GM21619 (cell line): ENCODE measurements around the gene GATAD2B.

ENCODE experiments used
- ATAC-seq: cut with Tn5 transposase; IDR thresholded peaks from one replicate; pipeline ENCODE4 v1.9.1; 2021; ENCODE audit not compliant: unreplicated experiment

Gene GATAD2B

GRCh38 chr1:153951801-153952200 lies 29.0 kb upstream of the GATAD2B start:
- ATAC-seq: no peak

DNA sequence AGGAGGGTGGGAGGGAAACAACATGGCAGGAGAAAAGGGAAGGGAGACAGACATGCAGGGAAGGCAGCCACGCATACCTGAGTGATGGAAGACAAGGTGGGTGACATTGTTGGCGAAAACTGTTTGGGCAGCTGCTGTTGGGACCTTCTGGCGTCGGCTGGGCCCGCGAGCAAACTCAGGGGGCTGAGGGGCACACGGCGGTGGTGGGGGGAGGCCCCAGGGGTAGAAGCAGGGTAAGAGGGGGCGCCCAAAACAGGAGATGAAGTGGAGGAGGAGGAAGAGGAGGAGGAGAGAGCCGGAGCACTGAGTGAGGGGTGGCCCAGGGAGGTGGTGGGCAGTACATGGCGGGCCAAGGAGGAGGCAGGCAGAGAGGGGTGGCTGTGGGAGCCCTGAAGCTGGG lies 28.4 kb upstream of the GATAD2B start:
- ATAC-seq: no peak

DNA sequence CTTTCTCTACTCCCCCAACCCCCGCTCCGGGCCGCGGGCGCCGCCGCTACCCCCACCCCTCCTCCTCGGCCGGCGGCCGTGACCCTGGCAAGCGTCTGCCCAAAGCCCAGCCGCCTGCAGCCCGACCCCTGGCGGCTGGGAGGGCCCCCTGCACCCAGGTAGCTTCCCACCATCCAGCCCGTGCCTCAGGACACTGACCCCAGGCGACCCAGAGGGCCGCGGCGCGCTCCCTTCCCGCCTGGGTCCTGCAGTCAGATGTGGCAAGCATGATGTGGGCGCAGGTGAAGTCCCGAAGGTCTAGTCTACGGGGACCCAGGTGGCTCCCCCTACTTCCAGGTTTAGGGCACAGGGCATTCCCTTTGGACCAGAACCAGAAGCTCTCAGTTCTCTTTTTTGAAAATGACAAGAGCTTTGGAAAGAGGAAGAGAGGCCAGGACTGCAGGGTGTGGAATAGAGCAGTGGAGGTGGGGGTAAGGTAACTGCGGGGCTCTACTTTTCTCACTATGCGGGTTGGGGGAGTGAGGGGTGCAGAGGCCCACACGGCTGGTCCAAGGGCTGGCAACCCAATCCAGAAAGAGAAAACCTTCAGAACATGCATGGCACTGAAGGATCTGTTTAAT lies 24.0 kb upstream of the GATAD2B start, which contains the start of gene DENND4B:
DENND4B (minus strand) TSS at position 97 of the 620 bp plus-strand sequence. CDS start 2,344 bp downstream, outside the sequence.
- ATAC-seq: peak; percentile 53

DNA sequence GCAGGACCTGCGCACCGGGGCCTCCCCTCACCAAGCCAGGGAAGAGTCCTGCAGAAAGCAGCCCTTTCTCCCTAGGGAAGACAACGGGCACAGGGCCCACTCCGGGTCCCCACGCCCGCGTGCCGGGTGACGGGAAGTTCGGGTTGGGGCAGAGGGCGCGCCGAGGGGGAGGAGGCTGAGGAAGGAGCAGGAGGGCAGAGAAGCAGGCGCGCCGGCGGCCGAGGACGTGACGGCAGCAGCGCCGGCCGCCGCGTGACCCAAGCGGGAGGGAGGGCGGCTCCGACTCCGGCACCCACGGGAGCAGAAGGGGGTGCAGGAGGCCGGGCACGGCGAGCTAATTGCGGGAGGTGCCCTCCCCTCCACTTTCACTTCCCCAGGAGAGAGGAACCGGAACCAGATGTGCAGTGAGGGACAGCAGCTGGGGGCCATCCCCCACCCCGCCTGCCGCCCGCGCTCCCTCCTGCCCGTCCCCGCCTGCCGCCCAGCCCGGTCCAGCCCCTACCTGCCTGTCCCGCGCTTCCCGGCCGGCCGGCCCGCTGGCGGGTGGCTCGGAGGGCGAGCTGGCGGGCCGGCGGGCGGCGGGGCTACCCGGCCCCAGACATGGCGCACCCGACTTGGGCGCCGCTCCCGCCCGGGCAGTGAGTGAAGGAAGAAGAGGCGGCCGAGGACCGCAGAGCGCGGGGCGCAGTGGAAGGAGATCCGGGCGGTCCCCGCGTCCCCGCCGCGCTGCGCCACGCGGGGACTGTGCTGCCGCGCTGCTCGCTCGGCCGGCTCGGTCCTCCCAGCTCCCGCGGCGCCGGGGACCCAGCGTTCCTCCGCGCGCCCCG lies 23.2 kb upstream of the GATAD2B start:
- ATAC-seq: peak; percentile 73

- ATAC-seq: peak; percentile 11
Measured at GRCh38 chr1:153945131-153945794, 22.5 kb upstream of the GATAD2B start.

DNA sequence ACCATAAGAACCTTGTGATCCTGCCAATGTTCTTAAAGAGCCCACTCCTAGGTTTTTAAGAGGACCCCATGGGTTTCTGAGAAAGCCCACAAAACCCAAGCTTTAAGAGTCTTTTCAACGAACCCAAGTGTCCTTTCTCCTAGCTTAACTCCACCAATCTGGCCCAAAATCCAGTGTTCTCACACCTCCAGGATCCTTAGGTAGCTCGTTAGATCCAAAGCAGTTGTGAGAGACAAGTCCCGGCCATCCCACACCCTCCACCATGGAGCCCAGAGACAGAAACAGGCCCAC lies 22.0 kb upstream of the GATAD2B start:
- no peak for ATAC-seq

- ATAC-seq: no peak
Measured at GRCh38 chr1:153944005-153944826, 21.4 kb upstream of the GATAD2B start.

DNA sequence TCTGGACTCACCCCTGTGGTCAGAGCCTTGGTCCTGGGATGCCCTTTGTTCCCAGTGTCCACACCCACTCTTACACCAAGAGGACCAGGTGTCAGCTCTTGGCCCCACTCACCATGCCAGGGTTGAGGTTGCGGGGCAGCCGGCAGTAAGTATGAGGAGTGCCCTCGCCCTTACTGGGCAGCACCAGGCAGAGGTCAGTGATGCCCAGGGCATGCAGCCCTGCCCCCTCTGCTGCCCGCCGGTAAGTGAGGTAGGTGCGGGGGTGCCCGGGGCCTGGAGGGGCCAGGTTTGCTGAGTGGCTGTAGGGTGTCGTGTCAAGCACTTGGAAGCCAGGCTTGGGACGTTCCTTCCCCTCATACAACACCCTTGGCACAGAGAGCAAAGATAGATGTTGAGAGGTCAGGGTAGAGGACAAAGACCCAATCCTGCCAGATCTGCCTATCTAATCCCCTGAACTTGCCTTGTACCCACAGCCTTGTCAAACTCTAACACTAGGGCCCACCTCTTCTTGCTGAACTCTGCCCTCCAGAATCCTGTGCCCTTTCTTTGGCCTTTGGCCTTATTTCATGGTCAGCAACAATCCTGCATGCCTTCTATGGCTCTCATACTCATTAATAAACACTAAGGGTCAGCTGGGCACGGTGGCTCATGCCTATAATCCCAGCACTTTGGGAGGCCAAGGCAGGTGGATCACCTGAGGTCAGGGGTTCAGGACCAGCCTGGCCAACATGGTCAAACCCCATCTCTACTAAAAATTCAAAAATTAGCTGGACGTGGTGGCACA lies 20.2 kb upstream of the GATAD2B start:
- ATAC-seq: no peak

- ATAC-seq: no peak
Measured at GRCh38 chr1:153941826-153942725, 19.3 kb upstream of the GATAD2B start.

DNA sequence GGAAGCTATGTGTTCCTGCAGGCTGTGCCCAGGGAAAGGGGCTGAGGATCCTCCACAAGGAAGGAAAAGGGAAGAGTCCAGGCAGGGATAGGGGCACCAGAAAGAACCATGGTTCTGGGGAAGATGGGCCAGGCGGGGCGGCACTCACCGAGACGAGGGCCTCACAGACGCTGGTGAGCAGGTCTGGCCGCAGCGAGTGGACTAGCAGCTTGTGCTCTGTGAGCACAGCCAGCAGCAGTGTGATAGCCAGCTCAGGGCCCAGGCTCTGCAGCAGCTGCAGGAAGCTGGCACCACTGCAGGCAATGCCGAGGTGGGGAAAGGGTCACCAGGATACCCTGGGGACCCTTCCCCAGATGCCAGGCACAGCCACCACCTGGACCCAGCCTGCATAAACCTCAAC lies 18.0 kb upstream of the GATAD2B start:
- ATAC-seq: no peak

GRCh38 chr1:153939476-153939875 lies 16.7 kb upstream of the GATAD2B start:
- ATAC-seq: no peak

GRCh38 chr1:153938996-153939395 lies 16.2 kb upstream of the GATAD2B start:
- ATAC-seq: no peak

- no peak for ATAC-seq
Measured at GRCh38 chr1:153937331-153937730, 14.6 kb upstream of the GATAD2B start.

DNA sequence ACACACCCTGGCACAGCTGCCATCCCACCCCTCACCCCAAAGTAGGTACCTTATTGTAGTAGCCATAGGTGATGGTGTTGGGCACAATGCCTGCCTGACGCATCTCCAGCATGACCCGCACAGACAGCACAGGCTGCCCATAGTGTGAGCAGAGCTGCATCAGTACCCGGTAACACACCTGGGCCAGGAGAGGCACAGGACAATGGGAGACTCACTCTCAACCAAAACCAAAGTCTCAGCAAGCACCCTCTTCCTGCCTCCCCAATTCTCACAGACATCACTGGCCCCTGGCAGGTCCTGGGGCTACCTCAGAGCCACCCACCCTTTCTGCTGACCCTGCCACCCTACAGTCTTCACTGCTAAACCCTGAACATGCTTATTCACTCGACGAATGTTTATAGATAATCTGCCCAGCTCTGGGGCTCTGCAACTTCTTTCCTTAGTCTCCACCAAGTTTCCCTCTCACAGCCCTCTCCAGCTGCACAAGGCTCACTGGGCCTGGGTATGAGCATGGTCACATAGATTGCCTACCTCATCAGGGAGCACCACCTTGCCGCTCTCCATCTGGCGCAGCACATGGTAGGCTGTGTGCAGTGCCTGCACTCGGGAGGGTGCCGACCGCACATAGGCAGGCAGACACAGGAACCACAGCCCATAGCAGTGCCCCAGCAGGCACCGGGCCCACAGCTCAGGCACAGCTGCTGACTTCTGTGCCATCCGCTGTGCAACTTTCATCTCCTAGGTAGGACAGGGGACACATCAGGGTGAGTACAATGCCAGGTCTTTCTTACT lies 13.4 kb upstream of the GATAD2B start:
- ATAC-seq: no peak

- no peak for ATAC-seq
Measured at GRCh38 chr1:153934746-153935145, 12.0 kb upstream of the GATAD2B start.

DNA sequence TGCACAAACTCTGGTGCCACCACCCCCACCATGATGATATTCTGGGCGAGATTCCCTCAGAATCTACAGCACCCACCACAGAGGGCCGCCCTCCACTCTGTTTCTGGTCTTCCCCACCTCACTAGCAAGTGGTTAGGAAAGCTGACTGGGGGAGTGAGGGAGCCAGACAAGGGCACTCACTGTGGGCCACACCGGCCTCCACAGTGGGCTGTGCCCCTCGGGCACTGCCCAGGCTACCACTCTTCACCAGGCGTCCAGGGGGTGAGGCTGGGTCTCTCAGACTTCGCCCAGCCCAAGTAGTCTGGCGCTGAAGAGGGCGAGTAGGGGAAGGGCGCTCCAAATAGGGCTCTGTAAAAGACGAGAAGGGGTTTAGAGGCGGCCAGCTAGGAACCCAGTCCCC lies 11.2 kb upstream of the GATAD2B start:
- ATAC-seq: no peak

GRCh38 chr1:153933430-153933829 lies 10.7 kb upstream of the GATAD2B start:
- no peak for ATAC-seq
